Stimulated activated CD8-positive, alpha-beta memory T cell treated with anti-CD3 and anti-CD28 coated beads, Interleukin-7, amount 100 ng/mL, for 24 hours (primary cell): ENCODE results near the gene KLHL25.

Source experiments
- DNase-seq: peaks from one replicate; pipeline ENCODE4 v3.0.0-alpha.2; 2020; ENCODE audit warnings: low read depth

KLHL25 gene

GRCh38 chr15:85745023-85745422 lies 49.7 kb downstream of the KLHL25 start:
- no peak for DNase-seq

GRCh38 chr15:85744579-85744978 lies 50.1 kb downstream of the KLHL25 start:
- no peak for DNase-seq

GRCh38 chr15:85743392-85744055 lies 51.2 kb downstream of the KLHL25 start:
- no peak for DNase-seq

- DNase-seq = no peak
These were observed 52.4 kb downstream of the KLHL25 start for GRCh38 chr15:85742186-85742821.

GRCh38 chr15:85741662-85742061 lies 53.1 kb downstream of the KLHL25 start:
- no peak for DNase-seq

- DNase-seq = no peak
These were observed 53.7 kb downstream of the KLHL25 start for GRCh38 chr15:85741021-85741421.

- no peak for DNase-seq
These were observed 57.7 kb downstream of the KLHL25 start for GRCh38 chr15:85737061-85737460.

- DNase-seq = no peak
These were observed 61.3 kb downstream of the KLHL25 start for GRCh38 chr15:85733416-85733815.

GRCh38 chr15:85730001-85730820 lies 64.5 kb downstream of the KLHL25 start:
- DNase-seq = no peak

GRCh38 chr15:85727068-85727467 lies 67.7 kb downstream of the KLHL25 start:
- no peak for DNase-seq

- DNase-seq = no peak
These were observed 68.3 kb downstream of the KLHL25 start for GRCh38 chr15:85726454-85726853.

- no peak for DNase-seq
These were observed 69.2 kb downstream of the KLHL25 start for GRCh38 chr15:85725564-85725963.

GRCh38 chr15:85725019-85725418 lies 69.7 kb downstream of the KLHL25 start:
- DNase-seq = no peak

- no peak for DNase-seq
These were observed 70.5 kb downstream of the KLHL25 start for GRCh38 chr15:85723960-85724945.

GRCh38 chr15:85722374-85723152 lies 72.2 kb downstream of the KLHL25 start:
- no peak for DNase-seq

GRCh38 chr15:85718981-85719380 lies 75.7 kb downstream of the KLHL25 start:
- no peak for DNase-seq

- no peak for DNase-seq
These were observed 76.3 kb downstream of the KLHL25 start for GRCh38 chr15:85718271-85718971.

GRCh38 chr15:85717212-85717611 lies 77.5 kb downstream of the KLHL25 start:
- no peak for DNase-seq

- no peak for DNase-seq
These were observed 78.5 kb downstream of the KLHL25 start for GRCh38 chr15:85716261-85716660.

- DNase-seq = no peak
These were observed 83.0 kb downstream of the KLHL25 start for GRCh38 chr15:85711580-85712192.
